ENCODE measurements around the gene SLC6A12.

The SLC6A12 gene

GRCh38 chr12:195951-196350, 18.0 kb downstream of the SLC6A12 start:
- no peak for DNase-seq (ENCODE audit: extremely low read depth, low read depth)
- TF ChIP-seq CTCF (IDR thresholded peaks at IDR 0.05; ENCODE audit: low read depth, low read length, missing control alignments) = no peak
- H3K4me3 ChIP-seq (replicated peaks; ENCODE audit: low read depth, low read length) = no peak overlapping the region

DNA sequence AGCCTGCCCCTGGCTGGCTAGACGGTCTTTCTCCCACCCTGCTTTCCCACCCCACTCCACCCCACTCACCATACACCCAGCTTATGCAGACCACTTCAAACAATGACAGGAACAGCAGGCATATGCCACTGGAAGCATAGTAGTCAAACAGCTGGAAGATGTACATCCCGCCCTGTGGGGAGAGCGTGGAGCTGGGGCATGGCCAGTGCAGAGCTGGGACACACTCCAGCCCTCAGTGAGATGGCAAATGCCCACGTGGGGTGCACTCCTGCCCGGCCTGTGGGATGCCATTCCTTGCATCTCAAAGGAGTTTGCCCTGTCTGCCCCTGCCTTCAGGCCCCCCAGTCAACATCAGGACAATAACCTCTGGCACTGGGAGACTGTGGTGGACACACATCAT, 18.8 kb downstream of the SLC6A12 start:
- H3K4me3 ChIP-seq (replicated peaks; ENCODE audit: low read depth, low read length) = no peak overlapping the region
- no peak for DNase-seq (ENCODE audit: extremely low read depth, low read depth)
- no peak for TF ChIP-seq CTCF (IDR thresholded peaks at IDR 0.05; ENCODE audit: low read depth, low read length, missing control alignments)

- no peak for DNase-seq (ENCODE audit: extremely low read depth, low read depth)
- H3K4me3 ChIP-seq (replicated peaks; ENCODE audit: low read depth, low read length) = no peak overlapping the region
- TF ChIP-seq CTCF (IDR thresholded peaks at IDR 0.05; ENCODE audit: low read depth, low read length, missing control alignments) = no peak
These were observed 19.7 kb downstream of the SLC6A12 start for GRCh38 chr12:194276-194675.

DNA sequence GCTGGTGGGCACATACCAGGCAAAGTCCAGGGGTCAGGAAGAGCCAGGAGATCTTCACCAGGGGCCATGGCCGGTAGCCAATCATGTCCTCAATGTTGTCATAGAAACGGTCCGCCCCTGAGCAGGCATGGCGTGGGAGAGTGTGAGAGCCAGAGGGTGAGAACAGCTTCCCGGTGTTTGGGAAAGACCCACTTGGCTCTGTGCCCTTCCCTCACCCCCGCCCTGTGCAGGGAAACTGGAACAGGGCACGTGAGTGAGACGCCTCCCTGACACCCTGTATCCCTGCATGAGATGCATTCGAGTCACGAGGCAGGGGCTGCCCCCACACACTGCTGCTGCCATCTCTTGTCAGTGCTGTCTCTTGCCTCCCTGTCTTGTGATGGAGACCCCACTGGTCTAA, 20.7 kb downstream of the SLC6A12 start:
- DNase-seq (ENCODE audit: extremely low read depth, low read depth) = no peak
- no peak for TF ChIP-seq CTCF (IDR thresholded peaks at IDR 0.05; ENCODE audit: low read depth, low read length, missing control alignments)
- H3K4me3 ChIP-seq (replicated peaks; ENCODE audit: low read depth, low read length) = no peak overlapping the region

DNA sequence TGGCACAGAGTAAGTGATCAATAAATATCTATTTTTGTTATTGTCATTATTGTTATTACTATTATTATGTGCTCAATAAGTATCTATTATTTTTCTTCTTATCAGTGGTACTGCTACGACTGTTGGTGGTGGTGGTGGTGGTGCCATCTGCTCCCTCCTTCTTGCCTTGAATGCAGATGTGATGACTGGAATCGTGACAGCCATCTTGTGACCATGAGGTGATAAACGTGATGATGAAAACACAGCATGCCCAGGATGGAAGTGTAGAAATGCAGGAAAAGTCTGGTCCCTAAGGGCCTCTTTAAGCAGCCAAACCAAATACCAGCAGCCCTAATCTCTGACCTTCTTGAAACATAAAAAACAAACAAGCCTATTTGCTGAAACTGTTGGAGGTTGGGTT, 22.4 kb downstream of the SLC6A12 start:
- DNase-seq (ENCODE audit: extremely low read depth, low read depth) = no peak
- H3K4me3 ChIP-seq (replicated peaks; ENCODE audit: low read depth, low read length) = no peak overlapping the region
- TF ChIP-seq CTCF (IDR thresholded peaks at IDR 0.05; ENCODE audit: low read depth, low read length, missing control alignments) = no peak

DNA sequence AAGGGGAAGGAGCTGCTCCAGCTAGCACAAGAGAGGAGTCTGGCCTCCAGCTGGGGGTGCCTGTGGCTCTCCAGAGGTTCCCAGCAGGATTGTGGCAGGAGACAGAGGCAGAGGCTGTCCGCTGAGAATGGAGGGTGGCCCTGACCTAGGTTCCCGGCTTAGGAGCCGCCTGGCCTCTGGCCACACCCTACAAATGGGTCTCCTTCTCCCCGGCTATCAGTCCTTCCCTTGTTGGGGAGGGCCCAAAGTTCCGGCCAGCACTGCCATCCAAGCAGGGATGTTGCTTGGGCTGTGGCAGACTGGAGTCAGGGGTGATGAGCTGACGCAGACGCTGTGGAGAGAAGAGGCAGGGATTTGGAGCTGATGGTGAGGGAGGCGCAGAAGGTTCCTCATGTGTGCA, 23.1 kb downstream of the SLC6A12 start:
- H3K4me3 ChIP-seq (replicated peaks; ENCODE audit: low read depth, low read length) = no peak overlapping the region
- DNase-seq (ENCODE audit: extremely low read depth, low read depth) = no peak
- no peak for TF ChIP-seq CTCF (IDR thresholded peaks at IDR 0.05; ENCODE audit: low read depth, low read length, missing control alignments)

DNA sequence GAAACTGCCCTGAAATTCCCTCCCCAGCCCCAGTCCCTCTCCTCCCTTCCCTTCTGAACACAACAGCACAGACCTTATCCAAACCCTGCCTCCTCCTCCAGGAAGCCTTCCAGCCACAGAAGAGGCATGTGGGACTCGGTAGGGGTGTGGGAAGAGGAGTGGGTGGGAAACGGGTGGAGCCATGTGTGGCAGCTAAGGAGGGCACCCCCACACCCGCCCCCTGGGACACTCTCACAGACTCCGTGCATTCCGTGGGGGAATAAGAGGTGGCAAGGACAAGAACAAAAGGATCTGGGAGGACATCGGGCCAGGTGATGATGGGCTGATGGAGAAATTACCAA, 24.4 kb downstream of the SLC6A12 start:
- no peak overlapping the region for H3K4me3 ChIP-seq (replicated peaks; ENCODE audit: low read depth, low read length)
- no peak for TF ChIP-seq CTCF (IDR thresholded peaks at IDR 0.05; ENCODE audit: low read depth, low read length, missing control alignments)
- DNase-seq (ENCODE audit: extremely low read depth, low read depth) = no peak
